GM12872 (cell line): ENCODE measurements around the gene DDX41.

ENCODE experiments used
- TF ChIP-seq, protein P1 (sequence below): IDR thresholded peaks from 3 replicates; pipeline ENCODE4 v1.5.1; 2011; ENCODE audit warnings: low read depth, mild to moderate bottlenecking, low read length, moderate library complexity; ENCODE audit not compliant: insufficient read depth

The DDX41 gene

DNA sequence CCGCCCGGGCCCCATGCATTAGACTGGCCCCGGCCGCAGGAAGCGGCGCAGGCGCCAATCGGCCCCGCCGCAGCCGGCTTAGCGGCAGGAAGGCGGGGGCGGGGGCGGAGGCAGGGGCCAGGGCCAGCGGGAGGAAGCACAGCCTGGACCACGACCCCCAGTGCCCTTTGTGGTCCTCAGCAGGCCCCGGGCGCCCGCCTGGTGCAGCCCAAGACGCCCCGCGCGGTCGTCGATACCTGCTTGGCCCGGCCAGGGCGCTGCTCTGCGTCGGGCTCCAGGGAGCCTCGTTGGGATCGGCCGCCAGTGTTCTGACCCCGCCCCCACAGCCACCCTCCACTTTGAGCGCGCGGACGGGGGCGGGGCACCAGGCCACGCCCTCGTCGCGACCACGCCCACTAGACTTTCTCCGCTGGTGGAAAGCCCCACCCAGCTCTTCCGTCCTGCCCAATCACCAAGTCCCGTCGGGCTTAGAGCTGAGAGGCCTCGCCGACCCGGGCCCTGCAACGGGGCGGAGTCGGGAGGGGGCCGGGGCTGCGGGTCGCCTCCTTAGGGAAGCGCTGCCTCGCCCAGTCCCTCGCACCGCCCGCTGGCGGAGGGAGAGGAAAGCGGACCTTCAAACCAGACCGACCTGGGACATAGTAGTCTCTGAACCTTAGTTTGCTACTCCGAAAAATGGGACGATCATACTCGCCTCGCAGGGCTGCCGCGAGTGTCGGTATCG is 19.3 kb downstream of the DDX41 start, which contains the start of gene PDLIM7:
Gene PDLIM7, minus strand, starts transcription at position 313 of the 721 bp plus-strand sequence. CDS start 1,092 bp downstream, outside the sequence.
- TF ChIP-seq, protein P1, sequence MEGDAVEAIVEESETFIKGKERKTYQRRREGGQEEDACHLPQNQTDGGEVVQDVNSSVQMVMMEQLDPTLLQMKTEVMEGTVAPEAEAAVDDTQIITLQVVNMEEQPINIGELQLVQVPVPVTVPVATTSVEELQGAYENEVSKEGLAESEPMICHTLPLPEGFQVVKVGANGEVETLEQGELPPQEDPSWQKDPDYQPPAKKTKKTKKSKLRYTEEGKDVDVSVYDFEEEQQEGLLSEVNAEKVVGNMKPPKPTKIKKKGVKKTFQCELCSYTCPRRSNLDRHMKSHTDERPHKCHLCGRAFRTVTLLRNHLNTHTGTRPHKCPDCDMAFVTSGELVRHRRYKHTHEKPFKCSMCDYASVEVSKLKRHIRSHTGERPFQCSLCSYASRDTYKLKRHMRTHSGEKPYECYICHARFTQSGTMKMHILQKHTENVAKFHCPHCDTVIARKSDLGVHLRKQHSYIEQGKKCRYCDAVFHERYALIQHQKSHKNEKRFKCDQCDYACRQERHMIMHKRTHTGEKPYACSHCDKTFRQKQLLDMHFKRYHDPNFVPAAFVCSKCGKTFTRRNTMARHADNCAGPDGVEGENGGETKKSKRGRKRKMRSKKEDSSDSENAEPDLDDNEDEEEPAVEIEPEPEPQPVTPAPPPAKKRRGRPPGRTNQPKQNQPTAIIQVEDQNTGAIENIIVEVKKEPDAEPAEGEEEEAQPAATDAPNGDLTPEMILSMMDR = 0 out of 3 replicates have a peak, but pooled peaks have one; percentile 11

DNA sequence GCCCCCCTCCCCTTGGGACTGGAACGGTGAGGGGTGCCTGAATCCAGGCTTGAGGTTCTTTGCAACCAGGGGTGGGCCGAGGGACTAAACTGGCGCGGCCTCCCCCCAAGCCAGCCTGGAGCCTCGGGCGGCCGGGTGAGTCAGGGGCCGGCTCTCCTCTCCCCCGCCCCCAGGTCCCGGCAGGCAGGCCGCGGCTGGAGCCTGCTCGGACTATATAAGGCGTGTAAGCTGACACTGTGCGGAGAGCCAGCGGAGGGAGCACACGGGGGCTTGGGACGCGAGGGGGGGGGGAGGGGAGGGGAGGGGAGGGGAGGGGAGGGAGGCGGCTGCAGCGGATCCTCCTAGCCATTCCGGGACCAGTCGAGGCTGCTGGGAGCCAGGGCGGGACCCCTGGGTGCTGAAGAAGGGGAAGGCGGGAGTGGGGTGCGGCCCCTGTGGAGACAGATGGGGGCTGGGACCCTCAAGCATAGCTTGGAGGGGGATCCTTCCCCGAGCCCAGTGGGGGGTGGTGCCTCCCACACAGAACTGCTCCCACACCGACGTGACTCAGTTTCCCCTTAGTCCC is 20.0 kb downstream of the DDX41 start:
- TF ChIP-seq, protein P1 = no peak

DNA sequence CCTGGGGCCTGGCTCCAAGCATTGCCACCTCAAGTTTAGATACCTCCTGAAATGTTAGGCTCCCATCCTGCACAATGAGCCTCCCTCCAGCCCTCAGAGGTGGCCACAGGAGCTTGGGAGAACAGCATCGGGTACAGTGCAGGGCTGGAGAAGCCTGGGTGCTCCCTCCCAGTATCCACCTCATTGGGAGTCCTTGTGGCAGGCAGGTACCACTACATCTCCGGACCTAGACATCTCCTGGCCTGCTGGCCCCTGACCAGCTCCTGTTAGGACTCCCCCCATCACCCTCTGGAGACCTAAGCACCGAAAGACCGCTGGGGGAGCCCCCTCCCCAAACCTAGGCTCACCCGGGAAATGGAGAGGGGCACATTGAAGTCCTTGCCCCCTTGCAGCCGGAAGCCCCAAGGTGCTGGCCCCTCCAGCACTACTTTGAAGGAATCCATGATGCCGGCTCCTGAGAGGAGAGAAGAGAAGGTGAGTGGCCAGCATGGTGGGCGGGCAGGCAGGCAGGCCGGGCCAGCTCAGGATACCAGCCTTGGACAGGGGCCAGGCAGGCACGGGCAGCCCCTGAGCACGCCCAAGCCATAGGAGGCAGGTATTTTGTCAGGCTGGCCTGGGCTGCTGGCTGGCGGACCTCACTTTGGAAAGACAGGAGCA is 20.6 kb downstream of the DDX41 start:
- TF ChIP-seq, protein P1 = peak; percentile 45; the same call in 2 of the 3 replicates

DNA sequence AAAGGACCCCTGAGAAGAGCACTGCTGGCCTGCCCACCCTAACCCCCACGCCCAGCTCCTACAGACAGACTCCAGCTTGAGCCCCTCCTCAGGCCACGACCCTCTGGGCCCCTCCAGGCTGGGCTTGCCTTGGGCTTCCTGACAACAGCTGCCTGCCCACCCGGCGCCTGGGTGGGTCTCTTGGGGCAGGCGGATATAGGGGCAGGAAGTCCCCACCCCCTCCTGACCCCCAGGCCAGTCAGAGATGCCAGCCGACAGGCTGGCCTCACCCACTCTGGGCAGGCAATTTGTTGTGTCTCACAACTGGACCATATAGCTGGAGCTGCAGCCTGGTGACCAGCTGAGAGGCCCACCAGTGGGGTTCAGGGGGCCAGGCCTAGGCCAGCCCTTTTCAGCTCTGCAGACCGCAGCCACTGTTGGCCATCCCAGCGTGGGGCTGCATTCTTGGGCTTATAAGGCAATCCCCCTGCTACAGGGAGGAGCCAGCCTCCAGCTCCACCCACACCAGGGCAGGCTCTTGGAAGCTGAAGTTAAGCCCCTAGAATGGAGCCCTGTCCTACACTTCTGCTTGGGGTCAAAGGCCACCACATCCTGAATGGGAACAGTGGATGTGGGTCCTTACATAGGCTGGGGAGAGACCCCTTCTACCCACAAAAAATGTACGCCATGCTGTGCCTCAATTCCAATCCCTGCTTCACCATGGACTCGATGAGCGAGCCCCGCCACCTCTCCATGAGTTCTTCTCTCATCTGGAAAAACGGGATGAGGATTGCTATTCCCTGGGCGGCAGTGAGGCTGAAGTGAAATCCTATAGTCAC is 21.3 kb downstream of the DDX41 start:
- TF ChIP-seq, protein P1 = no peak

DNA sequence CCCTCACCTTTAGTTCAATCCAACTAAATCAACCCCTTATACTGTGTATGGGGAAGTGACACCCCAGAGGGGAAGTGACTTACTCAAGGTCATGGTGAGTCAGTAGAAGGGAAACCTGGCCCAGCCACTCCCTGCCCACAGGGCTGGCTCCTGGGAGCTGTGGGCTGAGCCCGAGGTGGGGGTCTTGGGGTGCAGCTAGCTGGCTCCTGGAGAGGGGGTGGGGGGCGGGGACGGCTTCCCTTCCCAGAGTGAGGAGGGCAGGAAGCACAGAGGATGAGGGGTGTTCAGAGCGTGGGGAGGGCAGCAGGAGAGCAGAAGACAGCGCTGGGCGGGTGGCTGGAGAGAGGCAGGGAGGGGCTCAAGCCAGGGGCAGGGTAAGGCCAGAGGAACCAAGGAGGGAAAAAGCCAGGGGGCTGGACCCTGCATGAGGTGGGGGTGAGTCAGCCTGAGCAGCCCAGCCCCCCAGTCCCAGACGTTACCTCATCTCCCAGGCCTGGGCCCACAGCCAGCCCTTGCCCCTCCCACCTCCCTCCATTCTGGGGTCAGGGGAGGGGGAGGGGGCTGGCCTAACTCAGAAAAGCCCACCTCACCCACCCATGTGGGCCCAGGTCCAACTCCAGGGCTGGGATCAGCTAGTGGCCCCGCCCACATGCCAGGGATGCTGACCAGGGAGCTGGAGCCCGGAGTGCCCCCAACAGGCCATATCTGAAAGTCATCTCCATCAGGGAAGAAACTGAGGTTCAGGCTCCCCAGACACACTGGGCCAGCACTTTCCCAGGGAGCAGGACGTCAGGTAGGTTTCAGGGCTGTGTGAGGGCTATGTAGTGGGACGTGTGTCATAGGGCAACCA is 22.2 kb downstream of the DDX41 start:
- TF ChIP-seq, protein P1 = peak; percentile 27; the same call in 1 of the 3 replicates

DNA sequence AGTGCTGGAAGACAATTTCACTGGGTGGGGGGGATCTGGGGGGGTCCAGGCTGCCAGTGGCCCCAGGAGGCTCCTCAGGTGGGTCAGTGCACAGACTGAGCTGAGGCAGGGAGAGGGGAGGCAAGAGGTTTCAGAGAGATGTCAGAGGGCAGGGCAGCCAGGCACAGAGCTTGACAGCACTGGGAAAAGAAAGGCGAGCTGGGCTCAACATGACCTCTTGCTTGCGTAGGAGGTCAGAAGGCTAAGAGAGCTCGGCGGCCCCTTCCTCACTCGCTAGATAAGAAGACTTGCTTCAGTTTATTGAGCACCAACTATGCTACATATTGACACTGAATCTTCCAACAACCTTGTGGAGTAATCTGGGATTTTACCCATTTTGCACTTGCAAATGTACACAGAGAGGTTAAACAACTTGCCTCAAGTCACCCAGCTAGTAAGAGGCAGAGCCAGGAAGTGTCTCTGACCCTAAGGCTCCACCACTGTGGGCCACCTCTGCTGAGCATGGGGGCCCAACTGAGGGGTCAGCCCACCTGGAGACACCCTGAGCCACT is 22.9 kb downstream of the DDX41 start:
- TF ChIP-seq, protein P1 = no peak
